ENCODE results near the gene CFAP251. TPM values are rescaled to one million over a fixed set of nuclear protein-coding genes. Genes with fewer than 3 reads are reported as not detected.

CFAP251 gene
- total RNA-seq, 4 donors from 2014 or later, result 4.6 to 18.5 (median 9.6) TPM

DNA sequence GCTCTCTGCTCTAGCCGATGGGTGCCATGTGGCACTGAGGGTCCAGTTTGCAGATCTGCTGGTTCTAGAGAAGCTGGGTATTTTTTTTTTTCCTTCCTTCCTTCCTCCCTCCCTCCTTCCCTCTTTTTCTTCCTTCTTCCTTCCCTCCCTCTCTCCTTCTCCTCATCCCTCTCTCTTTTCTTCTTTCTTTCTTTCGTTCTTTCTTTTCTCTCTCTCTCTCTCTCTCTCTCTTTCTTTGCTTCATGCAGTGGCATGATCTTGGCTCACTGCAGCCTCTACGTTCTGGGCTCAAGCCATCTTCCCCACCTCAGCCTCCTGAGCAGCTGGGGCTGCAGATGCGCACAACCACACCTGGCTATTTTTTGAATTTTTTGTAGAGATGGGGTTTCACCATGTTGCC lies 100.5 kb downstream of the CFAP251 start:
- TF ChIP-seq, protein P1, sequence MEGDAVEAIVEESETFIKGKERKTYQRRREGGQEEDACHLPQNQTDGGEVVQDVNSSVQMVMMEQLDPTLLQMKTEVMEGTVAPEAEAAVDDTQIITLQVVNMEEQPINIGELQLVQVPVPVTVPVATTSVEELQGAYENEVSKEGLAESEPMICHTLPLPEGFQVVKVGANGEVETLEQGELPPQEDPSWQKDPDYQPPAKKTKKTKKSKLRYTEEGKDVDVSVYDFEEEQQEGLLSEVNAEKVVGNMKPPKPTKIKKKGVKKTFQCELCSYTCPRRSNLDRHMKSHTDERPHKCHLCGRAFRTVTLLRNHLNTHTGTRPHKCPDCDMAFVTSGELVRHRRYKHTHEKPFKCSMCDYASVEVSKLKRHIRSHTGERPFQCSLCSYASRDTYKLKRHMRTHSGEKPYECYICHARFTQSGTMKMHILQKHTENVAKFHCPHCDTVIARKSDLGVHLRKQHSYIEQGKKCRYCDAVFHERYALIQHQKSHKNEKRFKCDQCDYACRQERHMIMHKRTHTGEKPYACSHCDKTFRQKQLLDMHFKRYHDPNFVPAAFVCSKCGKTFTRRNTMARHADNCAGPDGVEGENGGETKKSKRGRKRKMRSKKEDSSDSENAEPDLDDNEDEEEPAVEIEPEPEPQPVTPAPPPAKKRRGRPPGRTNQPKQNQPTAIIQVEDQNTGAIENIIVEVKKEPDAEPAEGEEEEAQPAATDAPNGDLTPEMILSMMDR (IDR thresholded peaks at IDR 0.05; ENCODE audit: low read depth), result no peak

DNA sequence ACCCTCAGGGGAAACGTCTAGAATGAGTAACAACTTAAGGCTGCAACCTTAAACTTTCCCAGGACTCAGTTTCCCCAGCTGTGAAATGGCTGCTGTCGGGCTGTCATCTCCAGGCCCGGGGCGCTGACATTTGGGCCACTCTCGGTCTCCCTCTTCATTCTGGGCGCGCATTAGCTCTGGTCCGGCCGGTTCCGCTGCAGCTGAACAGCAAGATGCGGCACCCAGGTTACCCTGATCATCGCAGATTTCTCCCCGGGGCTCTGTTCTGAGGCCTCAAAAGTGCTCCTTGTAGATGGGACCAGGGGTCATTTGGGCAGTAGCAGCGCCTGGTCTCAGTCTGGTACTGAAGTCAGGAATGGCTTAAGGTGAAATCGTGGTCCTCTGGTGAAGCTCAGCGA lies 102.4 kb downstream of the CFAP251 start:
- TF ChIP-seq, protein P1 (IDR thresholded peaks at IDR 0.05; ENCODE audit: low read depth), result no peak

DNA sequence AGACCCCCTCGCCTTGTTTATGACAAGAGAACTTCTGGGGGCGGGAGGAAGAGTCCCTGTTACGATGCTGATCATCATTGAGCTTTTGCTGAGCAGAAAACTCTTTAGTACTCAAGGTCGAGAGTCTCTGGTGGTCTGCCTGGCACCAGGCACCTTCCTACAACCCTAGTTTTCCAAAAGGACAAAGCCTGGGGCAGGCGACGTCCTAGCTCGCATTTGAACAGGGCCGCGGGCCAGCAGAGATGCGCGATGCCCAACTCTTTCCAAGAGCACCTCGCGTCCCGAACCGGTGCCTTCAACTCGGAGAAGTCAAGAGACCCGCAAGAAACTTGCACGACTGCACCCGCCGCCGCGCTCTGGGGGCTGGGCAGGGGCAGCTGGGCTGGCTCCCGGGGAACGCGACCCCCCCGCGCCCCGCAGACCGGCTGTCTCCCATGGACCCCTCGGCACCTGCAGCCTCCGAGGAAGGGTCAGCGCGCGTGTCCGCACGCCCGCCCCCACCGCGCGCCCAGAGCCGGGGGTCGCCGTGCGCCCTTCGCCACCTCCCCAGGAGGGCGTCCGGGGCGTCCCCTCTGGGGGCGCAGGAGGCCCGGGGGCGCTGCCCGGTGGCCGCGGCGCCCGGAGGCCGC lies 102.9 kb downstream of the CFAP251 start:
- TF ChIP-seq, protein P1 (IDR thresholded peaks at IDR 0.05; ENCODE audit: low read depth), result no peak

DNA sequence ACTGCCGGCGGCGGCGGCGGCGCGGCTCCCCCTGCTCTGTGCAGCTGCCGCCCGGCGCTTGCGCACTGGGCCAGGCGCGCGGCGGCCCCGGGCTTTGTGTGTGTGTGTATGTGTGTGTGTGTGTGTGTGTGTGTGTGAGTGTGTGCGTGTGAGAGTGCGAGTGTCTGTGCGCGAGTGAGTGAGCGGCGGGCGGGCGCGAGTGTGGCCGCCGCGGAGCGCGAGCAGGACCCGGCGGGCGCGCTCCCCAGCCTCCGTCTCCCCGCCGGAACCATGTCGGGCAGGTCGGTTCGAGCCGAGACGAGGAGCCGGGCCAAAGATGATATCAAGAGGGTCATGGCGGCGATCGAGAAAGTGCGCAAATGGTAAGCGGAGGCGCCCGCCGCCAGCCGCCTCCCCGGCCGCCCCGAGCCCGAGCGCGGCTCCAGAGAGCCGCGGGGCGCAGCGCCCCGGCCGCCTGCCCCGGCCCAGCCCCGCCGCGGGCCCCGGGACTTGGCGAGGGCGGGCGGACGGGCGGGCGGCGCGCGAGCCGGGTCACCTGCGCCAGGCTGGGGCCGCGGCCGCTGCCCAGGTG lies 103.5 kb downstream of the CFAP251 start, which contains the start of gene BCL7A:
Gene BCL7A, plus strand, starts transcription at position 63 of the 571 bp plus-strand sequence. Its CDS starts 208 bp downstream, at position 271.
- TF ChIP-seq, protein P1 (IDR thresholded peaks at IDR 0.05; ENCODE audit: low read depth), result no peak

DNA sequence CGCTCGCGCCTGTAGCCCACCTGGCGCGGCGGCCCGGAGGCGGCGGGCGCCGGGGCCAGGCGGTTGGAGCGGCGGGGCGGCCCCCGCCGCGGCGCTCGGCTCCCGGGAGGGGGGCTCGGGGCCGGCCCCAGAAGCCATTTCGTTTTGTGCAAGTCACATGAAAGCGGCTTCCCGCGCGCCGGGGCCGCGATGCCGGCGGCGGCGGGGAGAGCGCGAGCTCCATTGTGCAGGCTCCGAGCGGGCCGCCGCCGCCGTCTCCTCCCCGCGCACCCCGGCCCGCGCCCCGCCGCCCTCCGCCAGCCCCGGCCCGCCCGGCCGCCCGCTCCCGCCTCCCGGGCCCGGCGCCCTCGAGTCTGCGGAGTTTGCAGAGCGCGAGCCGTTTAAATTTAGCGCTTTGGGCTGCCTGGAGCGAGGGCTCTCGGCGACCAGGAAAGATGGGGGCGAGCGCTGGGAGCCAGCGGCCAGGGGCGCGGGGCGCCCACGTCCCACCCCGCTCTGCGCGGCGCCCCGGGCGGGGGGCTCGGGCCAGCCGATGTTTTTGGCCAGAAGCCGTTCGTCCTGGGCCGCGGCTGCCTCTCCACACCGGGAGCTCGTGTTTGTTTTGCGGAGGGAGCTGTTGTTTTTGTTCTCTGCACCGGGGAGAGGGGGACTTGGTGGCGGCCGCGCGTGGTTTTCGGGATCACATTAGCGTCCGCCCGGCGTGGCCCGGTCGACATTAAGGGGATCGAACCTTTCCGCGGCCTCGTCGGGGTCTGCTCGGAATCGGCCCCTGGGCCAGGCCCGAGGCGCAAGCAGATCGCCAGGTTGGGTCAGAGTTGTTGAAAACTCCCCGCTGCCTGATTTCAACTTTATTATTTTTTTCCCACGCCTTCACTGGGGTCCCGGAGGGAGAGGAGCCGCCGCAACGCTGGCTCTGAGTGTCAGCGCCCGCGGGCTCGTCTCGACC lies 104.3 kb downstream of the CFAP251 start:
- TF ChIP-seq, protein P1 (IDR thresholded peaks at IDR 0.05; ENCODE audit: low read depth), result no peak

DNA sequence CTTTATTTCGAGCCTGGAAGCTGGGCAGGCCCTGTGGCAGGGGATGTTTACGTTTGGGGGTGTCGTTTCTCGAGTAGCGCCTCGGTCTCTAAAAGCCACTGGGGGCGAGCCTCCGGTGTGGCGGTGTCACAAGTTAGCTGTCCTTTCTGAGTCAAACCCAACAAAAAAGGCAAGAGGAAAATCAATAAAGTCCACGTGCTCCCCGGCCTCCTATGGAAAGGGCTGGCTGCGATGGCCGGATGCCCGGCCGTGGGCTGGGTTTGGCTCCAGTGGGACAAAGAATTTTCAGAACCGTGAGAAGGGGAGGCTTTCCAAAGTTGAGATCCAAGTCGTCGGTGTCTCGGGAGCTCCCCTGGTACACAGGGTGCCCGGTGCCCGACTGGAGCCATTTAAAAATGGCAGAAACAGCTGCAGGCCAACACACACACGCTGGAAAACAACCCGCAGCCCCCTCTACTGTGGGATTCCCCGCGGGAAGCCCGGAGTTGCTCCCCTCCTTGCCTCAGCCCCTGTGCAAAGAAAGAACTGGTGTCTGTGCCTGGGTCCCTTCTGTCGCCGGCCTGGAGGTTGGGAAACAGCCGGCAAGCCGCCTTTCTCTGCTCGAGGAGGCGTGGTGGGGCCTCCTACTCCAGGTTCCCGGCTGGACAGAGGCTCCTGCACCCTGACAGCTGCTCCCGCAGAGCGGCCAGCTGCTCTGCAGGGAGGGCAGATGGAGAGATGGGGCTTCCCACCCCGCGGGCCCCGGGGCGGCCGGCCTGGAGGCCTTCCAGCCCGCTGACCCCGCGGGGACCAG lies 105.1 kb downstream of the CFAP251 start:
- TF ChIP-seq, protein P1 (IDR thresholded peaks at IDR 0.05; ENCODE audit: low read depth), result no peak

Data from subcutaneous adipose tissue (tissue), 4 donors.